AG10803 (cell line): ENCODE data around the gene CTRL.

ENCODE experiments used
- DNase-seq: peaks from one replicate; pipeline ENCODE4 v3.0.0; 2010; ENCODE audit warnings: low read depth
- H3K4me3 ChIP-seq: 2 replicates; pipeline ENCODE4 v1.5.1; 2011; ENCODE audit warnings: mild to moderate bottlenecking, low read length, control low read depth
- TF ChIP-seq, protein P1 (sequence below): conservative IDR thresholded peaks from 2 replicates; pipeline ENCODE4 v1.5.1; 2011; ENCODE audit warnings: mild to moderate bottlenecking, low read length, control low read depth, inconsistent platforms

CTRL gene

DNA sequence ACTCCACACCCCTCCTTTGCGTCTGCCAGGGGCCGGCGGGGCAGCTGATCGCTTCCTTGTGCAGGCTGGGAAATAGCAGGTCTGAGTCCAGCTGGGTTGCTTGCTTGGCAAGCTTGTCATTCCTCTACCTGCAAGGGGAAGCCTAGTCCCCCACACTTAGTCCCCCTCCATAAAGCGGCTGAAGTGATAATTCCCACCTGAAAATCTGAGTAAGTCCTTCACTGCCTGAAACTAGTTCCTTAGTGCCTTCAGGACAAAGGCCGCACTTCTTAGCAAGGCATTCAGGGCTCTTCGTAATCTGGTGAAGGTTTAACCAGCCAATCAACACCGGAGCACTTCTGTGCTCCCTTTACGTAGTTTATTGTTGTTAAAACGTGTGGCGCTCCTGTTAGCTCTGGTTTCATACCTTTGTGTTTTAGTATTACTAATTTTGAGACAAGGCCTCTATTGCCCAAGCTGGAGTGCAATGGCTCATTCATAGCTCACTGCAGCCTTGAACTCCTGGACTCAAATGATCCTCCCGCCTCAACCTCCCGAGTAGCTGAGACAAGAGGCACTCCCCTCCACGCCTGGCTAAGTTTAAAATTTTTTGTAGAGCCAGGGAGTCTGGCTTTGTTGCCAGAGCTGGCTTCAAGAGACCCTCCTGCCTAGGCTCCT, 37.8 kb downstream of the CTRL start:
- DNase-seq = peak; percentile 9
- H3K4me3 ChIP-seq = peak overlapping the region; percentile 92
- TF ChIP-seq, protein P1, sequence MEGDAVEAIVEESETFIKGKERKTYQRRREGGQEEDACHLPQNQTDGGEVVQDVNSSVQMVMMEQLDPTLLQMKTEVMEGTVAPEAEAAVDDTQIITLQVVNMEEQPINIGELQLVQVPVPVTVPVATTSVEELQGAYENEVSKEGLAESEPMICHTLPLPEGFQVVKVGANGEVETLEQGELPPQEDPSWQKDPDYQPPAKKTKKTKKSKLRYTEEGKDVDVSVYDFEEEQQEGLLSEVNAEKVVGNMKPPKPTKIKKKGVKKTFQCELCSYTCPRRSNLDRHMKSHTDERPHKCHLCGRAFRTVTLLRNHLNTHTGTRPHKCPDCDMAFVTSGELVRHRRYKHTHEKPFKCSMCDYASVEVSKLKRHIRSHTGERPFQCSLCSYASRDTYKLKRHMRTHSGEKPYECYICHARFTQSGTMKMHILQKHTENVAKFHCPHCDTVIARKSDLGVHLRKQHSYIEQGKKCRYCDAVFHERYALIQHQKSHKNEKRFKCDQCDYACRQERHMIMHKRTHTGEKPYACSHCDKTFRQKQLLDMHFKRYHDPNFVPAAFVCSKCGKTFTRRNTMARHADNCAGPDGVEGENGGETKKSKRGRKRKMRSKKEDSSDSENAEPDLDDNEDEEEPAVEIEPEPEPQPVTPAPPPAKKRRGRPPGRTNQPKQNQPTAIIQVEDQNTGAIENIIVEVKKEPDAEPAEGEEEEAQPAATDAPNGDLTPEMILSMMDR = no peak

DNA sequence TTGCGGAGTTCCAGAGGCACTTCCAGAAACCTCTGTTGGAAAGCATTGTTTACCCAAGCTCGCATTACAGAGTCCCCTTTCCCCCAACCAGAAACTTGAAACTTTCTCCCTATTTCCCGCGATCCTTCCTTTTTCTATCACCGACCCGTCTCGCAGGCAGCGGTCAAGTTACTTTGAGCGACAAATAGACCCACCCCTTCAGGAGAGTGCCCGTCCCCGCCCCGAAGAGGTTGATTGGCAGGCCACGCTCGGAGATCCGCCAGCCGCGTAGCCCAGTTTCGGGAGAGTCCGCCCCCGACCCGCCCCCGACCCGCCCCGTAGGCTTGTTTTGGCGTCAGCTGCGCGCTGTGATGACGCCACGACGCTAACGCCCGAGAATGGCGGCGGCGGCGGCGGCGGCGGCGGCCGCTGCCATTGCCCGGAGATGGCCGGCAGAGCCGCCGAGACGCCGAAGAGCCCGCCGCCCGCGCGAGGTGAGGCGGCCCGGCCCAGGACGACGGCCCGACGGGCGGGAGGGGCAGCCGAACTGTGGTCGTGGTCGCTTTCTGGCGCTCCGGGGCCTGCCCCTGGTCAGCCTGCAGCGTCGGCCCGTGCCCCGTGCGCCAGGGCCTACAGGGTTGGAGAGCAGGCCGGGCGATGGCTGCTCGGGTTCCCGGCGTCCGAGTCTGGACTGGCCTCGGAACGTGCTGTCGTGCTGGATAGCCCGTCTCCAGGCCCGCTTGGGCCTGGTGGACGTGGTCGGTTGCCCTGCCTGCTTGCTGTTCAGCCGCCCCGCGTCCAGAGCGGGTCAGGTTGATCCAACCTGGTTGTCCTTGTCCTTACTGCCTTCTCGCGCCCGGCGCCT, 38.5 kb downstream of the CTRL start, which contains the start of gene PSKH1:
PSKH1 (plus strand) TSS at position 356 of the 844 bp plus-strand sequence. CDS start 15,496 bp downstream, outside the sequence.
- TF ChIP-seq, protein P1 = no peak
- H3K4me3 ChIP-seq = peak within 1 kb of the TSS; percentile 92
- peak; percentile 92 for DNase-seq

DNA sequence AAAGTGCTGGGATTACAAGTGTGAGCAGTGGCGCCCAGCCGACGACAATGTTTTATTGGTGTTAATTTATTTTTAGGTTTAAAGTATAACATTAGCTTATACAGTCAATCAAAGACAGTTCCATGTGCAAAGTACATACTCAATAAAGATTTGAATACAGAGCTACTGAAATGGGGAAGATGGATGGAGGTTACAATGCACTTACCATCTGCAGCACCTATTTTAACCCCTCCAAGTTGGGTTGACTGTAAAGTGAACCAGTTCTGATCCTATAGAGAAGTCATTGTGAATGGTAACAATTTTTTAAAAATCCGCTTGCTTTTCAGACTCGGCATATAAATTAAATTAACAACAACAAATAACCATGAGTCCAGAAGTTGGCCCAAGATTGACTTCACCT, 39.3 kb downstream of the CTRL start:
- no peak for DNase-seq
- TF ChIP-seq, protein P1 = no peak
- peak overlapping the region; percentile 64 for H3K4me3 ChIP-seq

DNA sequence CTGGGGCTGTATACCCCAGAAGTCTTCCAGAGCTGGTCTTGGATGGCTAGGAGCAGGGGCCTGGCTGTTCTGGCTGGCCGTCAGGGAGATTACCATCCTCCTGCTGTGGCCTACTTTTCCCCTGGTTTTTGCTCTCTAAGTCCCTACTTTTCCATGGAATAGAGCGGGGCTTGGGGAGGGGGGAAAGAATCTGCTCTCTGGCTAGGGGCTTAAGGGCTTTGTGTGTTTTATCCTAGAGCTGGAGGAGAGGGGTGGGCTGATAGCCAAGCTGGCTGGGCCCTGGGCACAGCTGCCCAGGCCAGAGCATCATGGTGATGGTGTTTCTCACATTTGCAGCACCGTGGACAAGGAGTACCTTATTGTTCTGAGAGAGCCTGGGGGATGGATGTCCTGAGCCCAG, 43.3 kb downstream of the CTRL start:
- TF ChIP-seq, protein P1 = no peak
- H3K4me3 ChIP-seq = no peak overlapping the region
- DNase-seq = no peak

DNA sequence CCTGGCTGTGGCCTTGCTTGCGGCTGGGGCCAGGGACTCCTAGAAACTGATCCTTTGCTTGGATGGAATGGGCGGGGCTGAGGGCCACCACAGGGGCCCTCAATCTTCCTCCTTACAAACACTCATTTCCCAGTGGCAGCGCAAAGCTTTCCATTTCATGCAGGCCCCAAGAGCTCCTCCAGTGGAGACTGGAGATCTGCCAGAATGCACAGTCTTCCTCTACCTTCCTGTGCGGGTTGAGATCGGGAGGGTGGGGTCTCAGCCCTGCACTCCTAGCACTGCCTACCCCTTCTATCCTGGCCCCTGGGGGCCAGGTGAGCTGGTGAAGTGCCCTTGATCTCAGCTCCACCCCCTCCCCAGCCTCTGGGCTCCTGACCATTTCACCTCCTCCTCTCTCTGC, 45.3 kb downstream of the CTRL start:
- no peak for DNase-seq
- no peak overlapping the region for H3K4me3 ChIP-seq
- TF ChIP-seq, protein P1 = no peak

DNA sequence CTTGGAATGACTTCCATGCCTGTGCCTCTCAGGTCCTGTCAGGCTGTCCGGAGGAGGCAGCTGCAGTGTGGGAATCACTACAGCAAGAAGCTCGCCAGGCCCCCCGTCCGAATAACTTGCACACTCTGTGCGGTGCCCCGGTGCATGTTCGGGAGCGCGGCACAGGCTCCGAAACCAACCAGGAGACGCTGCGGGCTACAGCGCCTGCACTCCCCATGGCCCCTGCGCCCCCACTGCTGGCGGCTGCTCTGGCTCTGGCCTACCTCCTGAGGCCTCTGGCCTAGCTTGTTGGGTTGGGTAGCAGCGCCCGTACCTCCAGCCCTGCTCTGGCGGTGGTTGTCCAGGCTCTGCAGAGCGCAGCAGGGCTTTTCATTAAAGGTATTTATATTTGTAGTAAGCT, 45.7 kb downstream of the CTRL start:
- TF ChIP-seq, protein P1 = no peak
- no peak overlapping the region for H3K4me3 ChIP-seq

More for the DNA sequence above, 45.7 kb downstream of the CTRL start:
- DNase-seq = no peak
